ENCODE data around the gene PNPLA6. TPM values are rescaled to one million over a fixed set of nuclear protein-coding genes. Genes with fewer than 3 reads are reported as not detected.

PNPLA6 gene
- total and polyA plus RNA-seq, 2 of the 4 experiments (the other 2 are of a cell fraction), result 17.9 to 52.7 TPM

DNA sequence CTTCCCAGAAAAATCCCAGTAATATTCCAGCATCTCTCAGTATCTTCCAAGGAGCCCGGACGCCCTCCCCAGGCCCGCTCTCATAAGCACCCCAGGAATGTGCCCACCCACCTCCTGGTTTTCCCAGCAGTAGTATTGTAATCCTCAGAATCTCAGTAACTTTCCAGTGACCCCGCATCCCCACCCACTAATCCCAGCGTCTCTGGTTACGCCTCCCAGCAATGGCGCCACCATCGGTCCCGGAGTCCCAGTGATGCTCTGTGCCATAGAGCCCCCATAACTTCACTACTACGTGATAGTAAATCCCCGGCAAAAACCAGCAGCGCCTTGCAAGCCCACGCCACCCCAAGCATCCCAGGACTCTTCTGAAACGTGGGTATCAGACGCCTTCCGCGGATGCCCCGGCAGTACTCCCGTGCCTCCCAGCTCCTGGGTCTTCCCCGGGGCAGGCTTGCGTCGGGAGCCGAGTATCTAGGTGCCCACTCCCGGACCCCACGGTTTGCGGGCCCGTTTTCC is 928 bp upstream of the PNPLA6 start (continued):
- no peak for TF ChIP-seq RCOR1 (IDR thresholded peaks at IDR 0.05; ENCODE audit: insufficient replicate concordance, low read length)

DNA sequence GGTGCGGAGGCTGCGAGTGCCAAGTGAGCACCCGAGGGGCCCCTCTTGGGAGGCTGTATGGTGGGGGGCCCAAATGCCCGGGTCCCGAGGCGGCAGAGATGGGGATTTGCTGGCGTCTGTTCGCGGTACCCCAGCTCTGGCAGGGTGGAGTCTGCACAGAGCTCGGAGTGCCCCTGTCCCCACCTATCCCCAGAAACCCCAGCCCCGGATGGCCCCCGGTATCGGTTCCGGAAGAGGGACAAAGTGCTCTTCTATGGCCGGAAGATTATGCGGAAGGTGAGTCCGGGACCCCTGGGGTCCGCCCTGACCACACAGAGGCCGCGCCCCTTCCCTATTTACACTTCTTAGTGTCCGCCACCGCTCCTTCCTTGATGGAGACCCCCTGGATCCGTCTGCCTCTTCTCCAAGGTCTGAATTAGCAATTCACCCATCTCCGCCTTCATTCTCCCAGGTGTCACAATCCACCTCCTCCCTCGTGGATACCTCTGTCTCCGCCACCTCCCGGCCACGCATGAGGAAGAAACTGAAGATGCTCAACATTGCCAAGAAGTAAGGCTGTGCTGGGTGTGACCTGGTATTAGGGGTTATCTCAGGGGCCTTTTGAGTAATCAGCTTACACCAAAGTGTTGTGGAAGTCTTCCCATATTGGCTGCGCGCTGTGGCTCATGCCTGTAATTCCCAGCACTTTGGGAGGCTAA is 630 bp downstream of the PNPLA6 start:
- peaks cover 7% of the 10 kb centered on the region for H3K9me1 ChIP-seq (ENCODE audit: insufficient read depth, low read length)
- 20% methylated on average over 6 of the region's 30 CpGs; no CpG with 5 or more reads in 1 of the 2 experiments for WGBS, 2 experiments (ENCODE audit: extremely low coverage in 2 of 2, insufficient read length in 1 of 2)
- H2BK5ac ChIP-seq (ENCODE audit: low read depth, low read length, poor library complexity, severe bottlenecking), result peak overlapping the region; percentile 8
- peaks cover 8 to 16% of the 10 kb centered on the region in 2 experiments; a peak in 2 of 4 replicates for H3K79me1 ChIP-seq (ENCODE audit: low read depth in 1 of 2, low read length in 2 of 2)
- no peak overlapping the region for H2BK15ac ChIP-seq (ENCODE audit: low read depth, low read length)
- ATAC-seq (ENCODE audit: low read depth), result no peak
- CTCF ChIA-PET, result no interaction called here
- peak overlapping the region; percentile 97 for H2AK9ac ChIP-seq (replicated peaks; ENCODE audit: low read depth, low read length, poor library complexity)
- H3K4ac ChIP-seq (ENCODE audit: low read depth, low read length), result peak overlapping the region; percentile 90
- H2AFZ ChIP-seq (replicated peaks; ENCODE audit: low read length, poor library complexity), result peak overlapping the region; percentile 92
- BruUV-seq (replicated peaks), result no TSS peak
- peaks cover 10% of the 10 kb centered on the region for H3K4me1 ChIP-seq (ENCODE audit: control insufficient read depth, insufficient read depth, low read length)
- no peak overlapping the region for H2BK120ac ChIP-seq (ENCODE audit: low read depth, low read length)
- H3K18ac ChIP-seq (ENCODE audit: low read depth, low read length), result no peak overlapping the region
- peaks cover 15% of the 10 kb centered on the region for H3K36me3 ChIP-seq (ENCODE audit: control insufficient read depth, insufficient read depth, low read length)
- peak overlapping the region; percentile 69 for H3K4me2 ChIP-seq (ENCODE audit: low read depth, low read length)
- no peak for DNase-seq
- intact Hi-C loops (cut with micrococcal nuclease), result no loop called here
- no peak overlapping the region for H3K56ac ChIP-seq (ENCODE audit: extremely low read depth, insufficient read depth, low read length)
- dilution Hi-C loops (cut with HindIII; ENCODE audit: low sequenced_read_pairs, unreplicated experiment), result no loop called here
- peak overlapping the region; percentile 59 for H2AK5ac ChIP-seq (ENCODE audit: low read depth, low read length)
- peak overlapping the region; percentile 58; the same call in 1 of the 2 replicates for H4K91ac ChIP-seq (ENCODE audit: insufficient read depth, low read depth, low read length)
- in situ Hi-C loops (cut with MboI; ENCODE audit: low sequenced_read_pairs), result no loop called here
- H3K14ac ChIP-seq (replicated peaks; ENCODE audit: low read depth, low read length), result peak overlapping the region; percentile 88
- POLR2A ChIA-PET (ENCODE audit: unreplicated experiment), result no interaction called here
- no peak overlapping the region for H2BK20ac ChIP-seq (ENCODE audit: low read depth, low read length)
- peak overlapping the region; percentile 54 for H3K23ac ChIP-seq (ENCODE audit: low read depth, low read length)
- H3K27ac ChIP-seq (ENCODE audit: insufficient read depth, low read length), result peak overlapping the region; percentile 45
- H4K5ac ChIP-seq (ENCODE audit: low read depth, low read length), result peak overlapping the region; percentile 75
- H3K9ac ChIP-seq (ENCODE audit: low read depth, low read length), result peak overlapping the region; percentile 57
- H3K4me3 ChIP-seq (ENCODE audit: insufficient read depth, low read depth, low read length), result peak overlapping the region; percentile 55
- no peaks in the 10 kb centered on the region for H4K20me1 ChIP-seq (ENCODE audit: insufficient read depth, low read length)
- no peaks in the 10 kb centered on the region for H3K27me3 ChIP-seq (ENCODE audit: control insufficient read depth, insufficient read depth, low read length)
- H3K9me3 ChIP-seq (ENCODE audit: control insufficient read depth, insufficient read depth, low read length), result no peaks in the 10 kb centered on the region
- peak overlapping the region; percentile 50 to 79; a peak in 3 of 4 replicates for H4K8ac ChIP-seq (ENCODE audit: low read depth in 2 of 2, low read length in 2 of 2)
- TF ChIP-seq RFX5 (IDR thresholded peaks at IDR 0.05; ENCODE audit: low read depth, low read length) (no peak), POLR2A (IDR thresholded peaks at IDR 0.05; ENCODE audit: low read depth, low read length) (no peak), SMC3 (IDR thresholded peaks at IDR 0.05; ENCODE audit: low read depth, low read length) (no peak), BHLHE40 (IDR thresholded peaks at IDR 0.05; ENCODE audit: low read depth, low read length) (no peak), RAD21 (IDR thresholded peaks at IDR 0.05; ENCODE audit: low read length) (no peak), MAZ (IDR thresholded peaks at IDR 0.05; ENCODE audit: borderline replicate concordance, low read depth, low read length) (no peak), RCOR1 (IDR thresholded peaks at IDR 0.05; ENCODE audit: insufficient replicate concordance, low read length) (no peak), CHD1 (IDR thresholded peaks at IDR 0.05; ENCODE audit: low read depth, low read length) (no peak), FOS (IDR thresholded peaks at IDR 0.05; ENCODE audit: low read depth, low read length) (no peak)
- TF ChIP-seq, protein P1, sequence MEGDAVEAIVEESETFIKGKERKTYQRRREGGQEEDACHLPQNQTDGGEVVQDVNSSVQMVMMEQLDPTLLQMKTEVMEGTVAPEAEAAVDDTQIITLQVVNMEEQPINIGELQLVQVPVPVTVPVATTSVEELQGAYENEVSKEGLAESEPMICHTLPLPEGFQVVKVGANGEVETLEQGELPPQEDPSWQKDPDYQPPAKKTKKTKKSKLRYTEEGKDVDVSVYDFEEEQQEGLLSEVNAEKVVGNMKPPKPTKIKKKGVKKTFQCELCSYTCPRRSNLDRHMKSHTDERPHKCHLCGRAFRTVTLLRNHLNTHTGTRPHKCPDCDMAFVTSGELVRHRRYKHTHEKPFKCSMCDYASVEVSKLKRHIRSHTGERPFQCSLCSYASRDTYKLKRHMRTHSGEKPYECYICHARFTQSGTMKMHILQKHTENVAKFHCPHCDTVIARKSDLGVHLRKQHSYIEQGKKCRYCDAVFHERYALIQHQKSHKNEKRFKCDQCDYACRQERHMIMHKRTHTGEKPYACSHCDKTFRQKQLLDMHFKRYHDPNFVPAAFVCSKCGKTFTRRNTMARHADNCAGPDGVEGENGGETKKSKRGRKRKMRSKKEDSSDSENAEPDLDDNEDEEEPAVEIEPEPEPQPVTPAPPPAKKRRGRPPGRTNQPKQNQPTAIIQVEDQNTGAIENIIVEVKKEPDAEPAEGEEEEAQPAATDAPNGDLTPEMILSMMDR (conservative IDR thresholded peaks at IDR 0.05; ENCODE audit: low read depth, low read length), result no peak
- TF ChIP-seq, protein P2, sequence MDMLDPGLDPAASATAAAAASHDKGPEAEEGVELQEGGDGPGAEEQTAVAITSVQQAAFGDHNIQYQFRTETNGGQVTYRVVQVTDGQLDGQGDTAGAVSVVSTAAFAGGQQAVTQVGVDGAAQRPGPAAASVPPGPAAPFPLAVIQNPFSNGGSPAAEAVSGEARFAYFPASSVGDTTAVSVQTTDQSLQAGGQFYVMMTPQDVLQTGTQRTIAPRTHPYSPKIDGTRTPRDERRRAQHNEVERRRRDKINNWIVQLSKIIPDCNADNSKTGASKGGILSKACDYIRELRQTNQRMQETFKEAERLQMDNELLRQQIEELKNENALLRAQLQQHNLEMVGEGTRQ (IDR thresholded peaks at IDR 0.05; ENCODE audit: low read depth, low read length), result no peak
- TF ChIP-seq, protein P3, sequence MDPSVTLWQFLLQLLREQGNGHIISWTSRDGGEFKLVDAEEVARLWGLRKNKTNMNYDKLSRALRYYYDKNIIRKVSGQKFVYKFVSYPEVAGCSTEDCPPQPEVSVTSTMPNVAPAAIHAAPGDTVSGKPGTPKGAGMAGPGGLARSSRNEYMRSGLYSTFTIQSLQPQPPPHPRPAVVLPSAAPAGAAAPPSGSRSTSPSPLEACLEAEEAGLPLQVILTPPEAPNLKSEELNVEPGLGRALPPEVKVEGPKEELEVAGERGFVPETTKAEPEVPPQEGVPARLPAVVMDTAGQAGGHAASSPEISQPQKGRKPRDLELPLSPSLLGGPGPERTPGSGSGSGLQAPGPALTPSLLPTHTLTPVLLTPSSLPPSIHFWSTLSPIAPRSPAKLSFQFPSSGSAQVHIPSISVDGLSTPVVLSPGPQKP (IDR thresholded peaks at IDR 0.05; ENCODE audit: borderline replicate concordance, low read depth, low read length), result no peak
